HepG2 (cell line): ENCODE measurements around the gene CES3. TPM values are rescaled to one million over a fixed set of nuclear protein-coding genes. Genes with fewer than 3 reads are reported as not detected.

Experiments used
- CERS6 ChIP-seq: sonication (generic); formaldehyde crosslinking; IDR thresholded peaks from 2 replicates; pipeline ENCODE4 v1.5.0; 2020; ENCODE audit warnings: missing genetic modification reagents
- HOMEZ ChIP-seq: IDR thresholded peaks from 2 replicates; pipeline ENCODE4 v1.6.1; 2016; ENCODE audit warnings: low read depth
- IKZF4 ChIP-seq: sonication (generic); formaldehyde crosslinking; IDR thresholded peaks from 2 replicates; pipeline ENCODE4 v1.5.1; 2020; ENCODE audit warnings: borderline replicate concordance, mild to moderate bottlenecking, low read depth, missing genetic modification reagents; ENCODE audit errors: not compliant biosample characterization
- JUNB ChIP-seq: sonication (generic); formaldehyde crosslinking; IDR thresholded peaks from 2 replicates; pipeline ENCODE4 v1.8.0; 2022; ENCODE audit warnings: missing genetic modification reagents, mild to moderate bottlenecking, borderline replicate concordance
- KDM2A ChIP-seq: sonication (generic); formaldehyde crosslinking; IDR thresholded peaks from 2 replicates; pipeline ENCODE4 v1.4.0; 2020; ENCODE audit warnings: low read depth, missing genetic modification reagents, borderline replicate concordance
- NFIC ChIP-seq: IDR thresholded peaks from 2 replicates; pipeline ENCODE4 v1.6.1; 2012; ENCODE audit warnings: mild to moderate bottlenecking, low read length, inconsistent platforms
- PAX8 ChIP-seq: sonication (generic); formaldehyde crosslinking; IDR thresholded peaks from 2 replicates; pipeline ENCODE4 v1.8.0; 2022; ENCODE audit warnings: mild to moderate bottlenecking, missing genetic modification reagents, borderline replicate concordance
- PCBP2 ChIP-seq: fragments of 200-400 bp; formaldehyde crosslinking; optimal IDR thresholded peaks from 2 replicates; pipeline ENCODE3; 2018; ENCODE audit warnings: low read length, low read depth; ENCODE audit not compliant: poor library complexity, severe bottlenecking
- PHF20 ChIP-seq: sonication (generic); formaldehyde crosslinking; IDR thresholded peaks from 2 replicates; pipeline ENCODE4 v1.5.0; 2020; ENCODE audit warnings: mild to moderate bottlenecking, missing genetic modification reagents
- SSRP1 ChIP-seq: IDR thresholded peaks from 2 replicates; pipeline ENCODE4 v1.6.1; 2016; ENCODE audit warnings: control low read depth
- STAT5B ChIP-seq: sonication (generic); formaldehyde crosslinking; IDR thresholded peaks from 2 replicates; pipeline ENCODE4 v1.4.0; 2020; ENCODE audit warnings: missing genetic modification reagents
- TEAD3 ChIP-seq: optimal IDR thresholded peaks from 2 replicates; pipeline ENCODE3; 2016; ENCODE audit warnings: borderline replicate concordance
- TFDP1 ChIP-seq: IDR thresholded peaks from 2 replicates; pipeline ENCODE4 v1.6.1; 2016; ENCODE audit warnings: missing compliant biosample characterization, missing genetic modification reagents, borderline replicate concordance
- ZNF207 ChIP-seq: fragments of 450-650 bp; IDR thresholded peaks from 2 replicates; pipeline ENCODE4 v1.6.1; 2016; ENCODE audit warnings: antibody characterized with exemption, borderline replicate concordance
- ZNF318 ChIP-seq: sonication (generic); formaldehyde crosslinking; IDR thresholded peaks from 2 replicates; pipeline ENCODE4 v1.4.0; 2020; ENCODE audit warnings: mild to moderate bottlenecking, missing genetic modification reagents
- ZNF34 ChIP-seq: sonication (generic); formaldehyde crosslinking; IDR thresholded peaks from 2 replicates; pipeline ENCODE4 v1.4.0; 2020; ENCODE audit warnings: mild to moderate bottlenecking, missing genetic modification reagents, borderline replicate concordance
- ZNF557 ChIP-seq: sonication (generic); formaldehyde crosslinking; IDR thresholded peaks from 2 replicates; pipeline ENCODE4 v1.4.0; 2020; ENCODE audit warnings: missing genetic modification reagents
- polyA plus RNA-seq, 8 experiments: library from polyadenylated mRNA; depleted of rRNA in 3 of 8; stranded (reverse) in 7 of 8; unstranded in 1 of 8; fragments of >200 nt; fragmentation: Illumina TruSeq in 4 of 8; extraction: Trizol in 4 of 8; gene quantifications; 2 replicates each; pipeline versions ENCODE4 v1.2.1 to v1.2.3, GENCODE V29; 2011 to 2016; ENCODE audit warnings: low read depth in 4 of 8, missing spikeins in 1 of 8, mixed read lengths in 1 of 8; ENCODE audit not compliant: insufficient read depth in 1 of 8
- total RNA-seq, 5 experiments: library from RNA; depleted of rRNA; stranded (reverse); fragments of >200 nt; fragmentation: Illumina TruSeq; extraction: Trizol; gene quantifications; 2 replicates each; pipeline ENCODE4 v1.2.3, GENCODE V29; 2016; ENCODE audit warnings: low read depth in 1 of 5

CES3 gene
- total and polyA plus RNA-seq, 2 of the 13 experiments (the other 11 are each of a cell fraction or from before 2014, with no cell fraction given): 6.6 to 17.4 TPM

GRCh38 chr16:66935314-66936011, 25.6 kb upstream of the CES3 start, which contains the start of gene CES2 (continued):
- TF ChIP-seq CERS6 (0 out of 2 replicates have a peak, but pooled peaks have one; percentile 10), ZNF318 (no peak), HOMEZ (CRISPR knock-in tag) (peak; percentile 15; the same call in 1 of the 2 replicates), ZNF34 (CRISPR knock-in tag) (0 out of 2 replicates have a peak, but pooled peaks have one; percentile 56), TEAD3 (CRISPR knock-in tag) (peak; percentile 50), TFDP1 (no peak; the same call in 1 of the 2 replicates), ZNF557 (0 out of 2 replicates have a peak, but pooled peaks have one; percentile 86), IKZF4 (CRISPR knock-in tag) (peak; percentile 84), PAX8 (CRISPR knock-in tag) (no peak), NFIC (no peak), ZNF207 (no peak), JUNB (0 out of 2 replicates have a peak, but pooled peaks have one; percentile 37), PCBP2 (no peak), STAT5B (CRISPR knock-in tag) (no peak), KDM2A (CRISPR knock-in tag) (peak; percentile 89), SSRP1 (CRISPR knock-in tag) (no peak), PHF20 (CRISPR knock-in tag) (peak; percentile 69)
